ENCODE measurements around the gene TLK1.

Gene TLK1

DNA sequence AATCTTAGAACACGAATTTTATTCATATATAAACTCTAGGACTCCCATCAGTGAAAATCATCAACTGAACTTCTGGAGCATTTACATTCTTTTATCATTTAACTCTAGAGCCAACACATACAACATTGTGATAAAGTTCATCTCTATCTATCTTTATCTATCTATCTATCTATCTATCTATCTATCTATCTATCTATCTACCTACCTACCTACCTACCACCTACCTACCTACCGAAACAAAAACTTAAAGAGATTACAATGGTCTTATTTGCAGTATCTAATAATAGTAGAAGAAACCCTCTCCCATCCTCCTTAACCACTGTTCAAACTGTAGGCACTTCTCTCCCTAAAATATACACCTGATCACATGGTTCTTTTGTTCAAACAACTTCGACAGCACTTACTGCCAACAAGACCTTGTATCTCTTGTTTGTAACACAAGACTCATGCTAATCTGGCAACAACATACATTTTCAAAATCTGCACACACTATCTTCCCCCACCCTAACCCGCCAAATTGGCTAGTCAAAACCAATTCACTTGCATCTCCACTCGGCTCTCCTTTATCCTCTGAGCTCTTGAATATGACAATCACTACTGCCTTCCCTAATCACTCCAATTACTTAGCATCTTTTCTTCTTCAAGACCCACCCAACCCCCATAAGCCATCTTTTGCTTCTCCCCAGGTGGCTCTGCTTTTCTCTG lies 162.6 kb downstream of the TLK1 start:
- DNase-seq (ENCODE audit: low spot score) = no peak

GRCh38 chr2:170996316-170996715 lies 164.4 kb downstream of the TLK1 start:
- no peak for DNase-seq (ENCODE audit: low spot score)

- DNase-seq (ENCODE audit: low spot score) = no peak
Observed at GRCh38 chr2:170991398-170992182, 169.1 kb downstream of the TLK1 start.

GRCh38 chr2:170986566-170987258 lies 174.0 kb downstream of the TLK1 start:
- DNase-seq (ENCODE audit: low spot score) = no peak

GRCh38 chr2:170985407-170985806 lies 175.3 kb downstream of the TLK1 start:
- no peak for DNase-seq (ENCODE audit: low spot score)

- DNase-seq (ENCODE audit: low spot score) = no peak
Observed at GRCh38 chr2:170984079-170984478, 176.6 kb downstream of the TLK1 start.

GRCh38 chr2:170975943-170976270 lies 184.8 kb downstream of the TLK1 start:
- DNase-seq (ENCODE audit: low spot score) = no peak

GRCh38 chr2:170975127-170975942 lies 185.4 kb downstream of the TLK1 start:
- no peak for DNase-seq (ENCODE audit: low spot score)

- peak; percentile 71 for DNase-seq (ENCODE audit: low spot score)
Observed at GRCh38 chr2:170974304-170974993, 186.2 kb downstream of the TLK1 start.

GRCh38 chr2:170973492-170974303 lies 187.0 kb downstream of the TLK1 start:
- DNase-seq (ENCODE audit: low spot score) = peak; percentile 89

DNA sequence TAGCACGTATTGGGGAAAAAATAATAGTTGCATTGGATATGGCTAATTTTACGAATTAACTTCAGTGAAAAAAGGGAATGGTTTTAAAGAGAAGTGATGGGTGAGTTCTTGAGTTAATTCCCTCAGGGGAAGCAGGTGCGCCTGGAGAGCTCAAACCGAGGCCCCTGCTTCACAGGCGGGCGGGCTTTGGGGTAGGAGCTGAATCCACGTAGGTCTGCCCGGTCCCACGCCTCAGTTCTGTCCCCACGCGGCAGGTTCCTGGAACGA lies 187.5 kb downstream of the TLK1 start:
- no peak for DNase-seq (ENCODE audit: low spot score)

GRCh38 chr2:170972296-170973224 lies 188.1 kb downstream of the TLK1 start:
- no peak for DNase-seq (ENCODE audit: low spot score)

- no peak for DNase-seq (ENCODE audit: low spot score)
Observed at GRCh38 chr2:170971071-170971470, 189.6 kb downstream of the TLK1 start.

- DNase-seq (ENCODE audit: low spot score) = no peak
Observed at GRCh38 chr2:170969872-170970496, 190.7 kb downstream of the TLK1 start.

DNA sequence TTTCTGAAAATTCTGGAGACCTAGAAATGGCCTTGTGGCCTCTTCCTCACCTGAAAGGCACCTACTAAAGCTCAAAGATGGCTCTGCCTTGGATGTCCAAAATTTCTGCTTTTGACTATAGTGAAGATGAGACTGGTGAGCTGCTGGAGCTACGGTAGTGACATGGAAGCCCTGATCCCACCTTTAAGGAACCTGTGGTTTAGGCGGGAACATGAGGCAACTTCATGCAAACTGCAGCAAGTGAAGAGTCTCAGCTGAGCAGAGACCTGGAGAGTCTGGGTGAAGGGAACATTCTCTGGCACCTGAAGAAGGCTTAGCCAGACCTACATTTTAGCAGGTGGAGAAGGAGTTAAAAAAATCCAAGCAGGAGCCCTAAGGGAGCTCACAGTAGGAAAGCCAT lies 191.7 kb downstream of the TLK1 start:
- DNase-seq (ENCODE audit: low spot score) = no peak

- no peak for DNase-seq (ENCODE audit: low spot score)
Observed at GRCh38 chr2:170968205-170969003, 192.3 kb downstream of the TLK1 start.

- no peak for DNase-seq (ENCODE audit: low spot score)
Observed at GRCh38 chr2:170967553-170967952, 193.1 kb downstream of the TLK1 start.

DNA sequence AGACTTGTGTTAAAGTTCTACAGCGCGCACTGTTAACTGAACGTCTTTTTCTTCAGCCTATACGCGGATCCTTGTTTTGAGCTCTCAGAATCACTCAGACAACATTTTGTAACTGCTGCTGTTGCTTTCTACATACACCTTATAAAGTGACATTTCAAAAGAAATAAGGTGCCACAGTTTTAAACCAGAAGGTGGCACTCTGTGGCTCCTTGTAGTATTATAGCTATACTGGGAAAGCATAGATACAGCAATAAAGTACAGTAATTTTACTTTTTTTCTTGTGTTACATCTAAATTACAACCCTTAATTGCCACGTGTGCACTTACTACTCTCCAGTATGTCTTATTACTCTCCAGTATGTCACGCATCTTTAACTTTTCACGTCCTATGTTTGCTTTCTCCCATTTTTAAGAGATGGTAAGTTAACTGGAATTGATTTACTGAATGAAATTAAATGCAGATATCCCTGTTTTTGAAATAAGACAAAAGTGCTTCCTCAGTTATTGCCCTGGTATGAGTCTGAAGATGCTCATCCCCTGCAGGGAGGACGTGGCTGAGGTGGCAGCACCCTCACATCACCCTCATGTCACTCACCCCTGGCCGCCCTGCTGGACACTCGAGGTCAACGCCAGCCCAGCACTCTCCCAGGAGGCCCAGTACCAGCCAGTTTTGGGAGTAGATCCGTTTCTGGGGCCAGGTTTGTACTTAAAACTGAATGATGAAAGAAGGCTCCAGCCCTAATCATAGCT lies 193.9 kb downstream of the TLK1 start:
- DNase-seq (ENCODE audit: low spot score) = peak; percentile 42

Measured in HuH-7 (cell line).